ENCODE results near the gene POFUT2.

DNA sequence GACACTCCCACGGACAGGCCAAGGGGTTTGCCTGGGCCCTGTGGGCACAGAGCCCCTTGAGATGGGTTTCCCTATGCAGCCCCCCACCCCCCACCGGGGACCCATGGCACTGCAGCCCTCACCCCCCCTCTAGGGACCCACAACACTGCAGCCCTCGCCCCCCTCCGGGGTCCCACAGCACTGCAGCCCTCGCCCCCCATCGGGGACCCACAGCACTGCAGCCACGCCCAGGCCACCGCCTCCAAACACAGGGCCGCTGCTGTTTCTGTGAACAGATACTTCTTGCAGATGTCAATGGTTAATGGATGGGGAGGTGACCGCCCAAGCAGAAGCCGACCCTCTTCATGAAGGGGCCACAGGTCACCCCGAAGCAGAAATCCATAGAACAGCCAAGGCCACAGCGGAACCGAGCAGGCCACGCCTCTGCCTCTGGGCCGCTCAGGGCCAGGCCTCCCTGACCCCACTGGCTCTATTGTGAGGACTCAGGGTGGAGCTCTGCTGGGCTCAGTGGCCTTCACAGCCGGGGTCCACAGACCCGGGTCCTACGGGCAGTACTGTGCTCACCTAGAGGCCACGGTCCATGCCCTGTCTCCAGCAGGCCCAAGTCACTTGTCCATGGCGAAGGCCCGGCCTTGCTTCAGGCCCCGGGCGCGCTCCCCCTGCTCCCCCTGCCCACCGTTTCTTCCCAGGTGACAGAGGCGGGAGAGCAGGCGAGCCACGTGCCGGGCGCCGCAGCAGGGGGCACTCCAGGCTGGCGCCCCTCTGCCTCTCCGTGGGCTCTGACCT, 4.1 kb upstream of the POFUT2 start:
- TF ChIP-seq ZBTB7A (IDR thresholded peaks at IDR 0.05; ENCODE audit: low read depth): no peak
- TF ChIP-seq, protein P1, sequence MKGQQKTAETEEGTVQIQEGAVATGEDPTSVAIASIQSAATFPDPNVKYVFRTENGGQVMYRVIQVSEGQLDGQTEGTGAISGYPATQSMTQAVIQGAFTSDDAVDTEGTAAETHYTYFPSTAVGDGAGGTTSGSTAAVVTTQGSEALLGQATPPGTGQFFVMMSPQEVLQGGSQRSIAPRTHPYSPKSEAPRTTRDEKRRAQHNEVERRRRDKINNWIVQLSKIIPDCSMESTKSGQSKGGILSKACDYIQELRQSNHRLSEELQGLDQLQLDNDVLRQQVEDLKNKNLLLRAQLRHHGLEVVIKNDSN (IDR thresholded peaks at IDR 0.05): no peak
- no peak for TF ChIP-seq TAF1 (IDR thresholded peaks at IDR 0.05; ENCODE audit: low read depth)
- TF ChIP-seq RAD21 (IDR thresholded peaks at IDR 0.05; ENCODE audit: low read depth): no peak
- no peak for TF ChIP-seq CREB1 (IDR thresholded peaks at IDR 0.05; ENCODE audit: low read depth)
- TF ChIP-seq, protein P2, sequence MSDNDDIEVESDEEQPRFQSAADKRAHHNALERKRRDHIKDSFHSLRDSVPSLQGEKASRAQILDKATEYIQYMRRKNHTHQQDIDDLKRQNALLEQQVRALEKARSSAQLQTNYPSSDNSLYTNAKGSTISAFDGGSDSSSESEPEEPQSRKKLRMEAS (IDR thresholded peaks at IDR 0.05): no peak
- TF ChIP-seq, protein P3, sequence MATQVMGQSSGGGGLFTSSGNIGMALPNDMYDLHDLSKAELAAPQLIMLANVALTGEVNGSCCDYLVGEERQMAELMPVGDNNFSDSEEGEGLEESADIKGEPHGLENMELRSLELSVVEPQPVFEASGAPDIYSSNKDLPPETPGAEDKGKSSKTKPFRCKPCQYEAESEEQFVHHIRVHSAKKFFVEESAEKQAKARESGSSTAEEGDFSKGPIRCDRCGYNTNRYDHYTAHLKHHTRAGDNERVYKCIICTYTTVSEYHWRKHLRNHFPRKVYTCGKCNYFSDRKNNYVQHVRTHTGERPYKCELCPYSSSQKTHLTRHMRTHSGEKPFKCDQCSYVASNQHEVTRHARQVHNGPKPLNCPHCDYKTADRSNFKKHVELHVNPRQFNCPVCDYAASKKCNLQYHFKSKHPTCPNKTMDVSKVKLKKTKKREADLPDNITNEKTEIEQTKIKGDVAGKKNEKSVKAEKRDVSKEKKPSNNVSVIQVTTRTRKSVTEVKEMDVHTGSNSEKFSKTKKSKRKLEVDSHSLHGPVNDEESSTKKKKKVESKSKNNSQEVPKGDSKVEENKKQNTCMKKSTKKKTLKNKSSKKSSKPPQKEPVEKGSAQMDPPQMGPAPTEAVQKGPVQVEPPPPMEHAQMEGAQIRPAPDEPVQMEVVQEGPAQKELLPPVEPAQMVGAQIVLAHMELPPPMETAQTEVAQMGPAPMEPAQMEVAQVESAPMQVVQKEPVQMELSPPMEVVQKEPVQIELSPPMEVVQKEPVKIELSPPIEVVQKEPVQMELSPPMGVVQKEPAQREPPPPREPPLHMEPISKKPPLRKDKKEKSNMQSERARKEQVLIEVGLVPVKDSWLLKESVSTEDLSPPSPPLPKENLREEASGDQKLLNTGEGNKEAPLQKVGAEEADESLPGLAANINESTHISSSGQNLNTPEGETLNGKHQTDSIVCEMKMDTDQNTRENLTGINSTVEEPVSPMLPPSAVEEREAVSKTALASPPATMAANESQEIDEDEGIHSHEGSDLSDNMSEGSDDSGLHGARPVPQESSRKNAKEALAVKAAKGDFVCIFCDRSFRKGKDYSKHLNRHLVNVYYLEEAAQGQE (IDR thresholded peaks at IDR 0.05; ENCODE audit: low read depth): no peak
- TF ChIP-seq EP300 (IDR thresholded peaks at IDR 0.05; ENCODE audit: borderline replicate concordance): no peak
- TF ChIP-seq YY1 (IDR thresholded peaks at IDR 0.05; ENCODE audit: low read depth): no peak
- no peak for TF ChIP-seq CEBPB (IDR thresholded peaks at IDR 0.05)

Data from Ishikawa (cell line).